GM23338 (cell line): ENCODE measurements around the gene ZNF469. TPM values are rescaled to one million over a fixed set of nuclear protein-coding genes. Genes with fewer than 3 reads are reported as not detected.
A peak's percentile ranks its signal among the peaks of the same experiment; 100 is the strongest.

ENCODE experiments used
- ATAC-seq: fragments of 200-7000 bp; cut with Tn5 transposase; 3 replicates; pipeline ENCODE4 v1.9.1; 2020
- DNase-seq: peaks from one replicate; pipeline ENCODE4 v3.0.0-alpha.2; 2015; ENCODE audit warnings: low spot score
- H2AFZ ChIP-seq: fragments of 200-600 bp; sonication (generic); 2 replicates; pipeline ENCODE4 v1.8.0; 2016; ENCODE audit warnings: antibody characterized with exemption, mild to moderate bottlenecking, moderate library complexity
- H3F3A ChIP-seq: fragments of 200-600 bp; sonication (generic); replicated peaks from 2 replicates; pipeline ENCODE4 v1.8.0; 2017; ENCODE audit warnings: antibody characterized with exemption, mixed run types, low read depth
- H3K27ac ChIP-seq: fragments of 200-600 bp; sonication (generic); 2 replicates; pipeline ENCODE4 v1.6.1; 2016; ENCODE audit warnings: low read depth
- H3K27me3 ChIP-seq: fragments of 200-600 bp; sonication (generic); 2 replicates; pipeline ENCODE4 v1.8.0; 2016; ENCODE audit warnings: mild to moderate bottlenecking, mixed run types, moderate library complexity; ENCODE audit not compliant: insufficient read depth
- H3K36me3 ChIP-seq: fragments of 200-600 bp; sonication (generic); 2 replicates; pipeline ENCODE4 v1.8.0; 2016; ENCODE audit warnings: mild to moderate bottlenecking; ENCODE audit not compliant: insufficient read depth
- H3K4me1 ChIP-seq: fragments of 200-600 bp; sonication (generic); 2 replicates; pipeline ENCODE4 v1.8.0; 2016; ENCODE audit warnings: mild to moderate bottlenecking, moderate library complexity; ENCODE audit not compliant: insufficient read depth
- H3K4me2 ChIP-seq: fragments of 200-600 bp; sonication (generic); 2 replicates; pipeline ENCODE4 v1.7.1; 2017; ENCODE audit warnings: mixed run types
- H3K4me3 ChIP-seq: fragments of 200-600 bp; sonication (generic); 2 replicates; pipeline ENCODE4 v1.6.1; 2016; ENCODE audit warnings: mixed run types
- H3K79me2 ChIP-seq: fragments of 200-600 bp; sonication (generic); replicated peaks from 2 replicates; pipeline ENCODE4 v1.8.0; 2017; ENCODE audit warnings: mild to moderate bottlenecking; ENCODE audit not compliant: insufficient read depth
- H3K9me2 ChIP-seq: fragments of 200-600 bp; sonication (generic); 2 replicates; pipeline ENCODE4 v1.8.0; 2017; ENCODE audit not compliant: insufficient read depth
- H4K20me1 ChIP-seq: fragments of 200-600 bp; sonication (generic); replicated peaks from 2 replicates; pipeline ENCODE4 v1.8.0; 2017; ENCODE audit warnings: mild to moderate bottlenecking; ENCODE audit not compliant: insufficient read depth
- H3K27ac Mint-ChIP-seq: 2 replicates; pipeline ENCODE4 v1.8.0; 2020; ENCODE audit warnings: inconsistent platforms, mild to moderate bottlenecking, moderate library complexity, mixed read lengths
- H3K27me3 Mint-ChIP-seq: 3 replicates; pipeline ENCODE4 v1.8.0; 2022; ENCODE audit warnings: low read depth, mild to moderate bottlenecking, moderate library complexity, mixed read lengths, inconsistent platforms; ENCODE audit not compliant: insufficient read depth, poor library complexity
- H3K36me3 Mint-ChIP-seq: 3 replicates; pipeline ENCODE4 v1.8.0; 2021; ENCODE audit warnings: low read depth, mild to moderate bottlenecking, inconsistent platforms, moderate library complexity, mixed read lengths
- H3K4me1 Mint-ChIP-seq: 3 replicates; pipeline ENCODE4 v1.8.0; 2020; ENCODE audit warnings: mild to moderate bottlenecking, inconsistent platforms, mixed read lengths
- H3K4me3 Mint-ChIP-seq: 3 replicates; pipeline ENCODE4 v1.8.0; 2021; ENCODE audit warnings: moderate library complexity, mild to moderate bottlenecking, inconsistent platforms, mixed read lengths
- H3K9me3 Mint-ChIP-seq: 3 replicates; pipeline ENCODE4 v1.8.0; 2020; ENCODE audit warnings: moderate library complexity, mild to moderate bottlenecking, inconsistent platforms, mixed read lengths
- CREB1 ChIP-seq: fragments of 250-450 bp; sonication (Bioruptor Pico); IDR thresholded peaks from 2 replicates; pipeline ENCODE4 v1.5.0; 2020; ENCODE audit warnings: low read depth, mild to moderate bottlenecking, moderate library complexity
- EZH2 ChIP-seq: fragments of 200-600 bp; sonication (generic); IDR thresholded peaks from one replicate; pipeline ENCODE4 v1.8.0; 2017; ENCODE audit warnings: antibody characterized with exemption, mild to moderate bottlenecking, low read depth; ENCODE audit not compliant: unreplicated experiment
- EZH2phosphoT487 ChIP-seq: fragments of 200-600 bp; sonication (generic); IDR thresholded peaks from one replicate; pipeline ENCODE4 v1.8.1; 2018; ENCODE audit warnings: antibody characterized with exemption; ENCODE audit not compliant: unreplicated experiment
- JUNB ChIP-seq: IDR thresholded peaks from one replicate; pipeline ENCODE4 v1.6.1; 2016; ENCODE audit warnings: antibody characterized with exemption; ENCODE audit not compliant: unreplicated experiment
- NANOG ChIP-seq: IDR thresholded peaks from 2 replicates; pipeline ENCODE4 v1.6.1; 2016; ENCODE audit warnings: antibody characterized with exemption, borderline replicate concordance
- POLR2AphosphoS5 ChIP-seq: IDR thresholded peaks from 2 replicates; pipeline ENCODE4 v1.6.1; 2016; ENCODE audit warnings: antibody characterized with exemption, low read depth
- STAT1 ChIP-seq: IDR thresholded peaks from one replicate; pipeline ENCODE4 v1.6.1; 2016; ENCODE audit warnings: antibody characterized with exemption; ENCODE audit not compliant: unreplicated experiment
- ZNF114 ChIP-seq: fragments of 250-450 bp; sonication (Bioruptor Pico); IDR thresholded peaks from 2 replicates; pipeline ENCODE4 v1.5.0; 2020; ENCODE audit warnings: mild to moderate bottlenecking, moderate library complexity
- ZNF331 ChIP-seq: fragments of 250-450 bp; sonication (Bioruptor Pico); IDR thresholded peaks from 2 replicates; pipeline ENCODE4 v1.5.0; 2020; ENCODE audit warnings: low read depth, mild to moderate bottlenecking, moderate library complexity
- polyA plus RNA-seq: library from polyadenylated mRNA; unstranded; fragments of >200 nt; fragmentation: Nextera tagmentation; extraction: Ambion mirVana; gene quantifications from 2 replicates; pipeline ENCODE4 v1.2.1, GENCODE V29; 2016
- total RNA-seq: library from RNA; depleted of rRNA; stranded (reverse); fragments of >200 nt; shearing (Covaris generic); gene quantifications from 2 replicates; pipeline ENCODE4 v1.2.3, GENCODE V29; 2014
- TF ChIP-seq, protein P1 (sequence below): fragments of 250-450 bp; sonication (Bioruptor Pico); IDR thresholded peaks from 2 replicates; pipeline ENCODE4 v1.5.0; 2020; ENCODE audit warnings: mild to moderate bottlenecking, moderate library complexity
- TF ChIP-seq, protein P2 (sequence below), 2 experiments: fragments of 200-600 bp in 1 of 2; sonication (generic) in 1 of 2; conservative IDR thresholded peaks; 2 replicates each; pipeline versions ENCODE4 v1.5.1 to v1.6.1; 2016 to 2017; ENCODE audit warnings: antibody characterized with exemption in 2 of 2, low read depth in 2 of 2, mild to moderate bottlenecking in 2 of 2, moderate library complexity in 1 of 2
- TF ChIP-seq, protein P3 (sequence below): IDR thresholded peaks from one replicate; pipeline ENCODE4 v1.6.1; 2018; ENCODE audit warnings: antibody characterized with exemption; ENCODE audit not compliant: unreplicated experiment
- TF ChIP-seq, protein P4 (sequence below): IDR thresholded peaks from 2 replicates; pipeline ENCODE4 v1.6.1; 2016; ENCODE audit warnings: antibody characterized with exemption

ZNF469 gene
- total and polyA plus RNA-seq, 2 experiments from 2014 or later = 0.23 to 1.9 TPM

DNA sequence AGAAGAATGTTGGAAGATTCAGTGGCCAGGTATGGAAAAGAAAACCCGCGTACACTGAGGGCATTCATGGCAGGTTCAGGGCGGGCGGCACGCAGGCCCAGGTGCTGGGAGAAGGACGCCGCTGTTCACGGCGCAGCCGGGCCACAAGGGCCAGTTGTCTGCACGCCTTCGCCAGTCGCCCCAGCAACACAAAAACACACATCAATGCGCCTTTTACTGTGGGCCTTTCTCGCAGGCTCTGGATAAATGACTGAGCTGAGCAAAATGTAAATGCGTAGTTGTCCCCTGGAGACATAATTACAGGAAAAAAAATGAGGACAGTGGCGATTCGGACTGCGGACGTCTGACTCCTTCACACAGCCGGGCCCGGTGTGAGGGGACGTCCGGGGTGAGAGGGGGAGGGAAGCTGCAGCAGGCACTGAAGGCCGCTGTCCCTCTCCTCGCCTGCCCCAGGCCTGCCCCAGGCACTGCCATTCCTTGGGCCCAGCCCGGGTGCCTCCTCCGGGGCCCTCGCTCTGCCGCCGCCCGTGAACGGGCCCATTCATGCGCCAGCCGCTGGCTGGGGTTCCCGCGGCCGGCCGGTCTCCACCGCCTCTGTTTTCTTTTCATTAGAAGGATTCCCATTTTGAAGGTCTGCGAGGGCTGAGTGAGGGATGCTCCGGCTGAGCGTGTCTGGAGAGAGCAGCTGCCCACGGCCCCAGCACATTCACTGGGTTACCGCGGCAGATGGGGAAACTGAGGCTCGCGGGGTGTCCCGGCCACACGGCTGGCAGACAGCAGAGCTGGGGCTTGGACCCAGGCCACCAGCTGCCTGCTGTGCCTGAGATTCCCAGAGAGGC, 6.5 kb upstream of the ZNF469 start:
- Histone ChIP-seq H3F3A (peaks cover 9% of the 10 kb centered on the region), H3K4me2 (no peak overlapping the region), H3K27me3 (no peaks in the 10 kb centered on the region), H3K36me3 (no peaks in the 10 kb centered on the region), H2AFZ (no peak overlapping the region), H4K20me1 (no peaks in the 10 kb centered on the region), H3K9me2 (peaks cover 8% of the 10 kb centered on the region; the same call in 1 of the 2 replicates), H3K27ac (no peak overlapping the region), H3K79me2 (no peaks in the 10 kb centered on the region), H3K4me1 (peaks cover 2% of the 10 kb centered on the region; the same call in 1 of the 2 replicates), H3K4me3 (no peak overlapping the region)
- TF ChIP-seq, protein P1, sequence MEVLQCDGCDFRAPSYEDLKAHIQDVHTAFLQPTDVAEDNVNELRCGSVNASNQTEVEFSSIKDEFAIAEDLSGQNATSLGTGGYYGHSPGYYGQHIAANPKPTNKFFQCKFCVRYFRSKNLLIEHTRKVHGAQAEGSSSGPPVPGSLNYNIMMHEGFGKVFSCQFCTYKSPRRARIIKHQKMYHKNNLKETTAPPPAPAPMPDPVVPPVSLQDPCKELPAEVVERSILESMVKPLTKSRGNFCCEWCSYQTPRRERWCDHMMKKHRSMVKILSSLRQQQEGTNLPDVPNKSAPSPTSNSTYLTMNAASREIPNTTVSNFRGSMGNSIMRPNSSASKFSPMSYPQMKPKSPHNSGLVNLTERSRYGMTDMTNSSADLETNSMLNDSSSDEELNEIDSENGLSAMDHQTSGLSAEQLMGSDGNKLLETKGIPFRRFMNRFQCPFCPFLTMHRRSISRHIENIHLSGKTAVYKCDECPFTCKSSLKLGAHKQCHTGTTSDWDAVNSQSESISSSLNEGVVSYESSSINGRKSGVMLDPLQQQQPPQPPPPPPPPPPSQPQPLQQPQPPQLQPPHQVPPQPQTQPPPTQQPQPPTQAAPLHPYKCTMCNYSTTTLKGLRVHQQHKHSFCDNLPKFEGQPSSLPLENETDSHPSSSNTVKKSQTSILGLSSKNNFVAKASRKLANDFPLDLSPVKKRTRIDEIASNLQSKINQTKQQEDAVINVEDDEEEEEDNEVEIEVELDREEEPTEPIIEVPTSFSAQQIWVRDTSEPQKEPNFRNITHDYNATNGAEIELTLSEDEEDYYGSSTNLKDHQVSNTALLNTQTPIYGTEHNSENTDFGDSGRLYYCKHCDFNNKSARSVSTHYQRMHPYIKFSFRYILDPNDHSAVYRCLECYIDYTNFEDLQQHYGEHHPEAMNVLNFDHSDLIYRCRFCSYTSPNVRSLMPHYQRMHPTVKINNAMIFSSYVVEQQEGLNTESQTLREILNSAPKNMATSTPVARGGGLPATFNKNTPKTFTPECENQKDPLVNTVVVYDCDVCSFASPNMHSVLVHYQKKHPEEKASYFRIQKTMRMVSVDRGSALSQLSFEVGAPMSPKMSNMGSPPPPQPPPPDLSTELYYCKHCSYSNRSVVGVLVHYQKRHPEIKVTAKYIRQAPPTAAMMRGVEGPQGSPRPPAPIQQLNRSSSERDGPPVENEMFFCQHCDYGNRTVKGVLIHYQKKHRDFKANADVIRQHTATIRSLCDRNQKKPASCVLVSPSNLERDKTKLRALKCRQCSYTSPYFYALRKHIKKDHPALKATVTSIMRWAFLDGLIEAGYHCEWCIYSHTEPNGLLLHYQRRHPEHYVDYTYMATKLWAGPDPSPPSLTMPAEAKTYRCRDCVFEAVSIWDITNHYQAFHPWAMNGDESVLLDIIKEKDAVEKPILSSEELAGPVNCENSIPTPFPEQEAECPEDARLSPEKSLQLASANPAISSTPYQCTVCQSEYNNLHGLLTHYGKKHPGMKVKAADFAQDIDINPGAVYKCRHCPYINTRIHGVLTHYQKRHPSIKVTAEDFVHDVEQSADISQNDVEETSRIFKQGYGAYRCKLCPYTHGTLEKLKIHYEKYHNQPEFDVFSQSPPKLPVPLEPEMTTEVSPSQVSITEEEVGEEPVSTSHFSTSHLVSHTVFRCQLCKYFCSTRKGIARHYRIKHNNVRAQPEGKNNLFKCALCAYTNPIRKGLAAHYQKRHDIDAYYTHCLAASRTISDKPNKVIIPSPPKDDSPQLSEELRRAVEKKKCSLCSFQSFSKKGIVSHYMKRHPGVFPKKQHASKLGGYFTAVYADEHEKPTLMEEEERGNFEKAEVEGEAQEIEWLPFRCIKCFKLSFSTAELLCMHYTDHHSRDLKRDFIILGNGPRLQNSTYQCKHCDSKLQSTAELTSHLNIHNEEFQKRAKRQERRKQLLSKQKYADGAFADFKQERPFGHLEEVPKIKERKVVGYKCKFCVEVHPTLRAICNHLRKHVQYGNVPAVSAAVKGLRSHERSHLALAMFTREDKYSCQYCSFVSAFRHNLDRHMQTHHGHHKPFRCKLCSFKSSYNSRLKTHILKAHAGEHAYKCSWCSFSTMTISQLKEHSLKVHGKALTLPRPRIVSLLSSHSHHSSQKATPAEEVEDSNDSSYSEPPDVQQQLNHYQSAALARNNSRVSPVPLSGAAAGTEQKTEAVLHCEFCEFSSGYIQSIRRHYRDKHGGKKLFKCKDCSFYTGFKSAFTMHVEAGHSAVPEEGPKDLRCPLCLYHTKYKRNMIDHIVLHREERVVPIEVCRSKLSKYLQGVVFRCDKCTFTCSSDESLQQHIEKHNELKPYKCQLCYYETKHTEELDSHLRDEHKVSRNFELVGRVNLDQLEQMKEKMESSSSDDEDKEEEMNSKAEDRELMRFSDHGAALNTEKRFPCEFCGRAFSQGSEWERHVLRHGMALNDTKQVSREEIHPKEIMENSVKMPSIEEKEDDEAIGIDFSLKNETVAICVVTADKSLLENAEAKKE = no peak
- TF ChIP-seq, protein P2, sequence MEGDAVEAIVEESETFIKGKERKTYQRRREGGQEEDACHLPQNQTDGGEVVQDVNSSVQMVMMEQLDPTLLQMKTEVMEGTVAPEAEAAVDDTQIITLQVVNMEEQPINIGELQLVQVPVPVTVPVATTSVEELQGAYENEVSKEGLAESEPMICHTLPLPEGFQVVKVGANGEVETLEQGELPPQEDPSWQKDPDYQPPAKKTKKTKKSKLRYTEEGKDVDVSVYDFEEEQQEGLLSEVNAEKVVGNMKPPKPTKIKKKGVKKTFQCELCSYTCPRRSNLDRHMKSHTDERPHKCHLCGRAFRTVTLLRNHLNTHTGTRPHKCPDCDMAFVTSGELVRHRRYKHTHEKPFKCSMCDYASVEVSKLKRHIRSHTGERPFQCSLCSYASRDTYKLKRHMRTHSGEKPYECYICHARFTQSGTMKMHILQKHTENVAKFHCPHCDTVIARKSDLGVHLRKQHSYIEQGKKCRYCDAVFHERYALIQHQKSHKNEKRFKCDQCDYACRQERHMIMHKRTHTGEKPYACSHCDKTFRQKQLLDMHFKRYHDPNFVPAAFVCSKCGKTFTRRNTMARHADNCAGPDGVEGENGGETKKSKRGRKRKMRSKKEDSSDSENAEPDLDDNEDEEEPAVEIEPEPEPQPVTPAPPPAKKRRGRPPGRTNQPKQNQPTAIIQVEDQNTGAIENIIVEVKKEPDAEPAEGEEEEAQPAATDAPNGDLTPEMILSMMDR (conservative IDR thresholded peaks at IDR 0.05; ENCODE audit: low read depth in 2 of 2) = no peak
- TF ChIP-seq EZH2 (no peak), NANOG (no peak), POLR2AphosphoS5 (no peak), STAT1 (no peak), EZH2phosphoT487 (no peak), JUNB (no peak), CREB1 (no peak), ZNF331 (CRISPR knock-in tag) (no peak), ZNF114 (no peak)
- TF ChIP-seq, protein P3, sequence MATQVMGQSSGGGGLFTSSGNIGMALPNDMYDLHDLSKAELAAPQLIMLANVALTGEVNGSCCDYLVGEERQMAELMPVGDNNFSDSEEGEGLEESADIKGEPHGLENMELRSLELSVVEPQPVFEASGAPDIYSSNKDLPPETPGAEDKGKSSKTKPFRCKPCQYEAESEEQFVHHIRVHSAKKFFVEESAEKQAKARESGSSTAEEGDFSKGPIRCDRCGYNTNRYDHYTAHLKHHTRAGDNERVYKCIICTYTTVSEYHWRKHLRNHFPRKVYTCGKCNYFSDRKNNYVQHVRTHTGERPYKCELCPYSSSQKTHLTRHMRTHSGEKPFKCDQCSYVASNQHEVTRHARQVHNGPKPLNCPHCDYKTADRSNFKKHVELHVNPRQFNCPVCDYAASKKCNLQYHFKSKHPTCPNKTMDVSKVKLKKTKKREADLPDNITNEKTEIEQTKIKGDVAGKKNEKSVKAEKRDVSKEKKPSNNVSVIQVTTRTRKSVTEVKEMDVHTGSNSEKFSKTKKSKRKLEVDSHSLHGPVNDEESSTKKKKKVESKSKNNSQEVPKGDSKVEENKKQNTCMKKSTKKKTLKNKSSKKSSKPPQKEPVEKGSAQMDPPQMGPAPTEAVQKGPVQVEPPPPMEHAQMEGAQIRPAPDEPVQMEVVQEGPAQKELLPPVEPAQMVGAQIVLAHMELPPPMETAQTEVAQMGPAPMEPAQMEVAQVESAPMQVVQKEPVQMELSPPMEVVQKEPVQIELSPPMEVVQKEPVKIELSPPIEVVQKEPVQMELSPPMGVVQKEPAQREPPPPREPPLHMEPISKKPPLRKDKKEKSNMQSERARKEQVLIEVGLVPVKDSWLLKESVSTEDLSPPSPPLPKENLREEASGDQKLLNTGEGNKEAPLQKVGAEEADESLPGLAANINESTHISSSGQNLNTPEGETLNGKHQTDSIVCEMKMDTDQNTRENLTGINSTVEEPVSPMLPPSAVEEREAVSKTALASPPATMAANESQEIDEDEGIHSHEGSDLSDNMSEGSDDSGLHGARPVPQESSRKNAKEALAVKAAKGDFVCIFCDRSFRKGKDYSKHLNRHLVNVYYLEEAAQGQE = no peak
- TF ChIP-seq, protein P4, sequence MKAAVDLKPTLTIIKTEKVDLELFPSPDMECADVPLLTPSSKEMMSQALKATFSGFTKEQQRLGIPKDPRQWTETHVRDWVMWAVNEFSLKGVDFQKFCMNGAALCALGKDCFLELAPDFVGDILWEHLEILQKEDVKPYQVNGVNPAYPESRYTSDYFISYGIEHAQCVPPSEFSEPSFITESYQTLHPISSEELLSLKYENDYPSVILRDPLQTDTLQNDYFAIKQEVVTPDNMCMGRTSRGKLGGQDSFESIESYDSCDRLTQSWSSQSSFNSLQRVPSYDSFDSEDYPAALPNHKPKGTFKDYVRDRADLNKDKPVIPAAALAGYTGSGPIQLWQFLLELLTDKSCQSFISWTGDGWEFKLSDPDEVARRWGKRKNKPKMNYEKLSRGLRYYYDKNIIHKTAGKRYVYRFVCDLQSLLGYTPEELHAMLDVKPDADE = no peak
- H3K9me3 Mint-ChIP-seq = no peaks in the 10 kb centered on the region; the same call in 2 of the 3 replicates
- no peak overlapping the region for H3K27ac Mint-ChIP-seq
- peak; percentile 25; the same call in 2 of the 3 replicates for ATAC-seq
- H3K4me1 Mint-ChIP-seq = no peaks in the 10 kb centered on the region; the same call in 2 of the 3 replicates
- no peaks in the 10 kb centered on the region for H3K27me3 Mint-ChIP-seq
- no peak for DNase-seq
- no peaks in the 10 kb centered on the region for H3K36me3 Mint-ChIP-seq
- H3K4me3 Mint-ChIP-seq = no peak overlapping the region
